ENCODE measurements around the gene NCAPD2.

The NCAPD2 gene

DNA sequence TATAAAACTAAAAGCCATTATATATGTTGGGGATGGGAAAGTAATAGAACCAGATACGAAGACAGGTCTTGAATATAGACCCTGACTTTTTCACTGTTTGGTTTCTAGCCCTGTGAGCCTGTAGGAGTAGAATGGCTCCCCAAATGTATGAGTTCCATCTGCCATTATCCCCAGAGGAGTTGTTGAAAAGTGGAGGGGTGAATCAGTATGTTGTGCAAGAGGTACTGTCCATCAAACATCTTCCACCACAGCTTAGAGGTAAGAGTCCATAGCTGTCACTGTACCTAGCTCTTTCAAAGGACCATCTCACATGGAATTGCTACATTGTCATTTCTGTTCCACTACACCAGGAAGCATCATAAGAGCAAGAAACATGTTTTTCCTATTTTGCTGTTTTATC is 1.1 kb downstream of the NCAPD2 start:
- no peak for DNase-seq

DNA sequence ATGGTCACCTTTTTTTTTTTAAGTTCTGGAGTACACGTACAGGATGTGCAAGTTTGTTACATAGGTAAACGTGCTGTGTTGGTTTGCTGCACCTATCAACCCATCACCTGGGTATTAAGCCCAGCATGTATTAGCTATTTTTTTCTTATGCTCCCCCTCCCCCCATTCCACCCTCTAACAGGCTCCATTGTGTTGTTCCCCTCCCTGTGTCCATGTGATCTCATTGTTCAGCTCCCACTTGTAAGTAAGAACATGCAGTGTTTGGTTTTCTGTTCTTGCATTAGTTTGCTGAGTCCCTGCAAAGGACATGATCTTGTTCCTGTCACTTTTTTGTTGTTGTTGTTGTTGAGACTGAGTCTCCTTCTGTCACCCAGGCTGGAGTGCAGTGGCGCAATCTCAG is 3.4 kb downstream of the NCAPD2 start:
- DNase-seq, result peak; percentile 55

DNA sequence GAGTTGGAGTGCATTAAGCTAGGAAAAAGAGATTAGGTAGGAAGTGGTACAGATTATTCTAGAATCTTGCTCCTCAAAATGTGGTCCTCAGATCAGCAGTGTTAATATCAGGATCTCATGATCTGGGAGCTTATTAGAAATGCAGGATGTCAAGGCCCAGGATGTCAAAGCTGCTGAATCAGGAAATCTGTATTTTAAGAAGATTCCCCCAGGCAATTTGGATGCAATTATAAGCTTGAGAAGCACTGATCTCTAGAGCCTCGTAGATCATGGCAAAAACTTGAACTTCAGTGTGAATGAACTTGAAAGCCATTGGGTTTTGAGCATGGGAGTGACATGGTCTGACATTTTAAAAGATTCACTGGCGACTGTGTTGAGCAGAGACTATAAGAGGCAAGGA is 6.6 kb downstream of the NCAPD2 start:
- no peak for DNase-seq

DNA sequence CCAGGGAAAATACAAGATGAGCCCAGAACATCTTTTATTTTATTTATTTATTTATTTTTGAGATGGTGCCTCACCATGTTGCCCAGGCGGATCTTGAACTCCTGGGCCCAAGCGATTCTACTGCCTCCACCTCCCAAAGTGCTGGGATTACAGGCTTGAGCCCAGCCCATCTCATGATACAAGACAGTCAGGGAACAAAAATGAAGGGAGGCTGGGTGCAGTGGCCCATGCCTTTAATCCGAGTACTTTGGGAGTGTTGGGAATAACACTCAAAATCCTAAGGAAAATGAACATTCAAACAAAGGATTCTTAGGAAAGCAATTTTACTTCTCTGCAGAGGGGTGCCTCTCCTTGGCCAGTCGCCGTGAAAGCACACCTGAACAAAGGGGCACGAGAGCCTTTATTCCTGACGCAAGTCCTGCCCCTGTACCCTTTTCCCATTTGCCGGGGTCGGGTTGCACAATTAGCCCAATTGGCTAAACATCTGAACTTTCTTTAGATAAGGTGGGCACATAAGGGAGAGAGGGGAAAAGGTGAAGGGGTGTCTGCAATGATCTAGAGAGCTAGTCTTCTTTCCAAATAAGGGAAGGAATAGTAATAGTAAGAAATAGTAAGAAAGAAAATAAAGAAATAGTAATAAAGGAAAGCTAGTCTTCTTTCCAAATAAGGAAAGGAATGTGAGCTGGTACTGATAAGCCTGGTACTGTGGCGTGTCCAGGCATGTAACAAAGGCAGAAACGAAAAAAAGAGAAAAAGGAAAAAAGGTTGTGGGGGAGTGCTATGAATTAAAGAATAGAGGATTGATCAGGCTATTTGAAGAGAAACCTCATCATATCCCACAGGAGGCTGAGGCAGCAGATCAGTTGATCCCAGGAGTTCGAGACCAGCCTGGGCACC is 13.4 kb downstream of the NCAPD2 start:
- DNase-seq, result no peak

DNA sequence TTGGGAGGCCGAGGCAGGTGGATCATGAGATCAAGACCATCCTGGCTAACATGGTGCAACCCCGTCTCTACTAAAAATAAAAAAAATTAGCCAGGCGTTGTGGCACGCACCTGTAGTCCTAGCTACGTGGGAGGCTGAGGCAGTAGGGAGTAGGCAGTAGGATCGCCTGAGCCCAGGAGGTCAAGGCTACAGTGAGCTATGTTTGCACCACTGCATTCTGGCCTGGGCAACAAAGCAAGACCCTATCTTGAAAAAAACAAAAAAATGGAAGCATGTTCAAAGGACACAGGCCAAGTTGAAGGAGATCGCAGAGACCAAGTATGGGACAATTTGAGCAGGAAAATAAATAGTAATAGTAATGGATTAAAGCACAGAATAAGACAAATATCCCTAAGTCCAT is 14.2 kb downstream of the NCAPD2 start:
- no peak for DNase-seq

DNA sequence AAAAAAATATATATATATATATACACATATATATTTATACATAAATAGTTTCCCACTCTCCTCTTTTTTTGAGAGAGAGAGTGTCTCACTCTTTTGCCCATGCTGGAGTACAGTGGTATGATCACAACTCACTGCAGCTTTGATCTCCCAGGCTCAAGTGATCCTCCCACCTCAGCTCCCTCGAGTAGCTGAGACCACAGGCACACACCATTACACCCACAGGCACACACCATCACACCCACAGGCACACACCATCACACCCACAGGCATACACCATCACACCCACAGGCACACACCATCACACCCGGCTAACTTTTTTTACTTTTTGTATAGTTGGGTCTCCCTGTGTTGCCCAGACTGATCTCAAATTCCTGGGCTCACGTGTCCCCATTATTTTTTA is 26.3 kb downstream of the NCAPD2 start:
- DNase-seq, result no peak

DNA sequence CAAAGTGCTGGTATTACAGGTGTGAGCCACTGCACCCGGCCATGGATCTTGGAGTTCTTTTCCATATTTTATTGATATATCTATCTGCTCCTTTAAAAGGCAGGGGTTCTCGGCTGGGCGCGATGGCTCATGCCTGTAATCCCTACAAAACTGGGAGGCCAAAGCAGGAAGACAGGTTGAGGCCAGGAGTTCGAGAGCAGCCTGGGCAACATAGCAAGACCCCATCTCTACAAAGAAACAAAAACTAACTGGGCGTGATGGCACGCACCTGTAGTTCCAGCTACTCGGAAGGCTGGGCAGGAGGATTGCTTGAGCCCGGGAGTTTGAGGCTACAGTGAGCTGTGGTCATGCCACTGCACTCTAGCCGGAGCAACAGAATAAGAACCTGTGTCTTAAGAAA is 28.3 kb downstream of the NCAPD2 start:
- DNase-seq, result no peak

DNA sequence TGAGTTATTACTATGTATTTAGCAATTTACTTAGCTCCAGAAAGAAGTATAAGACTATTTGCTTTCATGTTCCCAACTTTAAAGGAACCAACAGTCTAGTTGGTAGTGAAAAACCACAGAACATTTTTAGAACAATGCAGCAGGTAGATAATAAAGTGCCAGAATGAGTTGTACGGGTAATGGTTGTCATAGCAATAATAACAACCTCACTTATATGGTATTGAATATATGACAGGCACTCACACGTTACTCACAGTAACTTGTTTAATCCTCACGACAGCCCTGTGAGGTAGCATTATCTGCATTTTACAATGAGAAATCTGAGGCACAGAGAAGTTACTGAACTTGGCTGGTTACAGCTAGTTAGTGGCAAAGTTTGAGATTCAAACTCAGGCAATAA is 29.8 kb downstream of the NCAPD2 start:
- DNase-seq, result no peak

DNA sequence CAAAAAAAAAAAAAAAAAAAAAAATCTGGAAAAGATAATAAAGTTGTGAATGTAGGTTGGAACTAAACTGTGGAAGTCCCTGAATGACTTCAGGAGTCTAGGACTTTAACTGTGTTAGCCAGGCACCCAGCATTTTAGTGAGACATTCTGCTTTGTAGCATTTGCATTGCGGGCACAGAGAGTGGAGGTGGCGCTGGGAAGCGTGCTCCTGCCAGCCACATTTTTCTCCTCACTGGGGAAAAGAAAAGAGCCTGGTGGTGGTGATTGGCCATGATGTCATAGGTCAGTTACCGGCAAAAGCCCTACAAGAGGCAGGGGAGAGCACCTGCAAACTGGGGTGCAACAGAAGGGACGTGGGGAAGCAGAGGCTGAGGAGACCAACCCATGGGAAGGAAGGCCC is 30.7 kb downstream of the NCAPD2 start:
- no peak for DNase-seq

DNA sequence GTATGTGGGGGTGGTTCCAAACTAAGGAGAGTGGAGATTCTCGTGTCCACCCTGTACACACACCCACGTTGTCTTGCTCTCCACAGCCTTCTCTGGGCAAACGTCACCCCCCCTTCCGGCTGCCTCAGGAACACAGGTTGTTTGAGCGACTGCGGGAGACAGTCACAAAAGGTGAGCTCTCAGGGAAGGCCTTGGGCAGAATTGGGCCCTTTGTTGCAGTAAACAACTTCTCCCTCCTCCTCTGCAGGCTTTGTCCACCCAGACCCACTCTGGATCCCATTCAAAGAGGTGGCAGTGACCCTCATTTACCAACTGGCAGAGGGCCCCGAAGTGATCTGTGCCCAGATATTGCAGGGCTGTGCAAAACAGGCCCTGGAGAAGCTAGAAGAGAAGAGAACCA is 32.3 kb downstream of the NCAPD2 start:
- DNase-seq, result no peak

DNA sequence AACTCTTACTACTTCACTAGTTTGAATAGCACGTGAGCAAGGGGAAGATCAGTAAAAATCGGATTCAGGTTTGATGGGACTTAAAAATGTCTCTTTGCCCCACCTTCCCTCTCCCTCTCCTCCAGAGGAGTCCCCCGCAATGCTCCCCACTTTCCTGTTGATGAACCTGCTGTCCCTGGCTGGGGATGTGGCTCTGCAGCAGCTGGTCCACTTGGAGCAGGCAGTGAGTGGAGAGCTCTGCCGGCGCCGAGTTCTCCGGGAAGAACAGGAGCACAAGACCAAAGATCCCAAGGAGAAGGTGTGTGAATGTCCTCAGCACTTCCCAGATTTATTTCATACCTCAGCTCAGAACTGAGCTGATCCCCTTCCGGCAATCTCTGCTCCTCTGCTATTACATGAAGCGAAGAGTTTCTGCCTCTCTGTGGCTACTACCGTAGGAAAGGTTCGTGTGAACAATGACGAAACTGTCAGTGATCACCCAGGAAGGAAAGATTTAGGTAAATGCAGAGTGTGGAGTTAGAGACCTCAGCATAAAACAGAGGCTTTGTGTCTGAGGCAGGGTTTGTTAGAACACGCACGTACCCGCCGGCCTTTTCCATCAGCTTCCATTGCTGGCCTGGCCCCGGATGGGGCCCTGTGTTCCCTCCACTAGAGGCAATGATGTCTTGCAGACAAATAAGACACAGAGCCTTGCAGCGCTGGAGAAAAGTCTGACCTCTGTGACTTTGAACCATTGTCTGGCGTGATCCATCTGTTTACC is 33.0 kb downstream of the NCAPD2 start:
- no peak for DNase-seq

DNA sequence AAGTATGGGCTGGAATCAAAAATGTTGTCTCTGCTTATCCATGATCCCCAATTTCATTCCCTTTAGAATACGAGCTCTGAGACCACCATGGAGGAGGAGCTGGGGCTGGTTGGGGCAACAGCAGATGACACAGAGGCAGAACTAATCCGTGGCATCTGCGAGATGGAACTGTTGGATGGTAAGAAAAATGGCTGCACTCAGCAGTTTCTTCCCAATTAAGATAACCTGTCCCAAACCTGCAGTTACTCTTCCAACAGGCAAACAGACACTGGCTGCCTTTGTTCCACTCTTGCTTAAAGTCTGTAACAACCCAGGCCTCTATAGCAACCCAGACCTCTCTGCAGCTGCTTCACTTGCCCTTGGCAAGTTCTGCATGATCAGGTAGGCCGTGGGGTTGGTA is 33.8 kb downstream of the NCAPD2 start:
- no peak for DNase-seq

DNA sequence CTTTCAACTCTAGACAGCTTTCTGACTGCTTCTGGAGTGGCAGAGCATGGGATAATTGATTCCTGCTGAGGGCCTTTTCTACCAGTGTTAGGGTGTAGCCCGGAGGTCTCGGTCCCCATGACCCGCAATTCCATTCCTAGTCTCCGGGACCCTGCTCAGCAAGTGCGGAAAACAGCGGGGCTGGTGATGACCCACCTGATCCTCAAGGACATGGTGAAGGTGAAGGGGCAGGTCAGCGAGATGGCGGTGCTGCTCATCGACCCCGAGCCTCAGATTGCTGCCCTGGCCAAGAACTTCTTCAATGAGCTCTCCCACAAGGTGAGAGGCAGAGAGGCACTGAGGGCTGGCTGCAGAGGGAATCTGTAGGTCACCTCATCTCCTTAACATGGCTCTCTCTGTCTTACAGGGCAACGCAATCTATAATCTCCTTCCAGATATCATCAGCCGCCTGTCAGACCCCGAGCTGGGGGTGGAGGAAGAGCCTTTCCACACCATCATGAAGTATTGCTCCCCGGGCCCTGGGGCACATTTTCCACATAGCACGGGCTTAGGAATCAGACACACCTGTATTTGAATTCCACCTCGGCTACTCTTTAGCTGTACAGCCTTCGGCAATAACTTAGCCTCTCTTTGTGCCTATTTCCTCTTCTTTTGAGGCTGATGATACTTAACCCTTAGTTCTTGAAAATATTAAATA is 34.8 kb downstream of the NCAPD2 start:
- DNase-seq, result no peak

DNA sequence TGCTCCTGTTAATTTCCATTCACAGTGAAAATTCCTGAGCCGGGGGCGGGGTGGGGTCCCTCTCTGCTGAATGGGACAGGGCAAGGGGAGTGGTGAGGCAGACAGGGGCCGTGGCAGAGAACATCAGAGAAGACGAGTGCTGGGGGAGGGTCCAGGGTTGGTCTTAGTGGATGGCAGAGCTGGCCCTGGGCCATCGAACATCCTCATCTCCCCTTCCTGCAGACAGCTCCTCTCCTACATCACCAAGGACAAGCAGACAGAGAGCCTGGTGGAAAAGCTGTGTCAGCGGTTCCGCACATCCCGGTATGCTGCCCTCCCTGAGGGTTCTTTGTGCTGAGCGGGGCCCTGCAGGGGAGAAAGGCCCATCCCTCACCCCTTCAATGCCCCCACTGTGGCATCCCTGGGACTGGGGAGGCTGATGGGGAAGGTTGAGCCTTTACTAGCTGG is 35.4 kb downstream of the NCAPD2 start:
- no peak for DNase-seq

DNA sequence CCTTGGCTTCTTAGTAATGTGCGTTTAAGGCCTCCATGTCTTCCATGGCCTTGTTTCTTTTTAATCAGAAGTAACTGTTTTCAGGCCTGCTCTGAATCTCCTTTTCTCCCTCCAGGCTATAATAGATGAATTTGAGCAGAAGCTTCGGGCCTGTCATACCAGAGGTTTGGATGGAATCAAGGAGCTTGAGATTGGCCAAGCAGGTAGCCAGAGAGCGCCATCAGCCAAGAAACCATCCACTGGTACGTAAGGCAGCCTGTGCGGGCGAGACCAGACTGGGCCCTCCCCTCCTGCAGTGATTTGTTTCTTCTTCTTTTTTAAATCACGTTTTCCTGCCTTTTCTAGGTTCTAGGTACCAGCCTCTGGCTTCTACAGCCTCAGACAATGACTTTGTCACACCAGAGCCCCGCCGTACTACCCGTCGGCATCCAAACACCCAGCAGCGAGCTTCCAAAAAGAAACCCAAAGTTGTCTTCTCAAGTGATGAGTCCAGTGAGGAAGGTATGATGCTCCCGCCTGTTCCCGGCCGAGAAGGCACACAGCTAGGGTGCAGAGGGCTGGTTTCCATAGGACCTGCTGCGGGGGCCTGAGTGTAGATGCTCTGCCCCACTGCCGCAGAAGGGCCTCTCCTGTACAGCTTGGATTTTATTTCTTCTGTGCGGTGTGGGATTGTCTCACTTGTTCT is 36.8 kb downstream of the NCAPD2 start:
- DNase-seq, result no peak

DNA sequence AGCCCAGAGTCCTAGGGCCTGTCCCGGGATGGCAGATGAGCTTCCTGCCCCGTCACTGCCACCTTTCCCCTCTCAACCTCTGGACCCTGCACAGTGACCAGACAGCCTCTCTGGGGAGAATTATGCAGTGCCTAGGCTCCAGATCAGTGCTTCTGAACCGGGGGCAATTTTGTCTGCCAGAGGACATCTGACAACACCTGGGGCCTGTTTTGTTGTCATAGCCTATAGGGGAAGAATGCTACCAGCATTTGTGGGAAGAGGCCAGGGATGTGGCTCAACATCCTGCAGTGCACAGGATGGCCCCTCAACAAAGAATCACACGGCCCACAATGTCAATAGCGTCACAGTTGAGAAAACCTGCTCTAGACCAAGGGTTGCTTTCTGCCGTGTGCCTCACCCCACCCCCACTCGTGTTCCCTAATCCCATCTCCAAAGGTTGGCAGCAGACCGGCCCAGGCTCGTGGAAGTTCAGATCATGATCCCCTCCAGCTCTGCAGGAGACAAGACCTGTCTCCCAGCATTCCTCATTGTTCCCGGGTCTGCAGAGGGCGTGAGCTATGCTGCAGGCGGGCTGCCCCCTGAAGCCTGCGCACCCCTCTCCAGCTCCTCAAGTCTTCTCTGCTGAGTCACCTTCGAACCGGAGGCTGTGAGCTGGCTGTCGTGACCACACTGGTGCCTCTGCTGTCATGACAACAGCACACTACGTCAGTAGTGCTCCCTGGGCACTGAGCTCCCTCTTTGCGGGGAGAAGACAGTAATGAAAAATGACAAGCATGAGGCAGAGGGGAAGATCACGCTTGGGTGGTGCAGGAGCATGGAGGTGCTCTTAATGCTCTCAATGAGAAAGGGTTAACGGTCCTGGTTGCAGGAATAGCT is 38.4 kb downstream of the NCAPD2 start:
- DNase-seq, result peak; percentile 70

DNA sequence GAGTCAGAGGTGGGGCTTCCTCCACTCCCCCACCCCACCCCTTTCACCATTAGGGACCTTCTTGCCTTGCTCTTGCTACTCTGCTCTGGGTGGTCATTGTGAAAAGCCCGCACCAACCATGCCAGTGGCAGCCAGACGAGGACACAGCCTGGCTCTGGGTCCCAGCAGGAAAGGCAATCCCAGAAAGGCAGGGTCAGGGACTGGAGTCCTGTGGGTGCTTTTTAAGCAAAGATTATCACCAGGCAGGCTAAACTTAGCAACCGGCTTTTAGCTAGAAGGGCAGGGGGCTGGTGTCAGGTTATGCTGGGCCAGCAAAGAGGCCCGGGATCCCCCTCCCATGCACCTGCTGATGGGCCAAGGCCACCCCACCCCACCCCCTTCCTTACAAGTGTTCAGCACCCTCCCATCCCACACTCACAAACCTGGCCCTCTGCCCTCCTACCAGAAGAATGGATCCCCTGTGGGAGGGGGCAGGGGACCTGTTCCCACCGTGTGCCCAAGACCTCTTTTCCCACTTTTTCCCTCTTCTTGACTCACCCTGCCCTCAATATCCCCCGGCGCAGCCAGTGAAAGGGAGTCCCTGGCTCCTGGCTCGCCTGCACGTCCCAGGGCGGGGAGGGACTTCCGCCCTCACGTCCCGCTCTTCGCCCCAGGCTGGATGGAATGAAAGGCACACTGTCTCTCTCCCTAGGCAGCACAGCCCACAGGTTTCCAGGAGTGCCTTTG is 39.2 kb downstream of the NCAPD2 start:
- DNase-seq, result peak; percentile 87

DNA sequence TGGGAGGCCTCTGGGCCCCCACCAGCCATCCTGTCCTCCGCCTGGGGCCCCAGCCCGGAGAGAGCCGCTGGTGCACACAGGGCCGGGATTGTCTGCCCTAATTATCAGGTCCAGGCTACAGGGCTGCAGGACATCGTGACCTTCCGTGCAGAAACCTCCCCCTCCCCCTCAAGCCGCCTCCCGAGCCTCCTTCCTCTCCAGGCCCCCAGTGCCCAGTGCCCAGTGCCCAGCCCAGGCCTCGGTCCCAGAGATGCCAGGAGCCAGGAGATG is 39.7 kb downstream of the NCAPD2 start:
- DNase-seq, result no peak

DNA sequence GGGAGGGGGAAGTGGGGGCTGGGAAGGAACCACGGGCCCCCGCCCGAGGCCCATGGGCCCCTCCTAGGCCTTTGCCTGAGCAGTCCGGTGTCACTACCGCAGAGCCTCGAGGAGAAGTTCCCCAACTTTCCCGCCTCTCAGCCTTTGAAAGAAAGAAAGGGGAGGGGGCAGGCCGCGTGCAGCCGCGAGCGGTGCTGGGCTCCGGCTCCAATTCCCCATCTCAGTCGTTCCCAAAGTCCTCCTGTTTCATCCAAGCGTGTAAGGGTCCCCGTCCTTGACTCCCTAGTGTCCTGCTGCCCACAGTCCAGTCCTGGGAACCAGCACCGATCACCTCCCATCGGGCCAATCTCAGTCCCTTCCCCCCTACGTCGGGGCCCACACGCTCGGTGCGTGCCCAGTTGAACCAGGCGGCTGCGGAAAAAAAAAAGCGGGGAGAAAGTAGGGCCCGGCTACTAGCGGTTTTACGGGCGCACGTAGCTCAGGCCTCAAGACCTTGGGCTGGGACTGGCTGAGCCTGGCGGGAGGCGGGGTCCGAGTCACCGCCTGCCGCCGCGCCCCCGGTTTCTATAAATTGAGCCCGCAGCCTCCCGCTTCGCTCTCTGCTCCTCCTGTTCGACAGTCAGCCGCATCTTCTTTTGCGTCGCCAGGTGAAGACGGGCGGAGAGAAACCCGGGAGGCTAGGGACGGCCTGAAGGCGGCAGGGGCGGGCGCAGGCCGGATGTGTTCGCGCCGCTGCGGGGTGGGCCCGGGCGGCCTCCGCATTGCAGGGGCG is 40.2 kb downstream of the NCAPD2 start, which contains the start of gene GAPDH:
TSS of gene GAPDH (plus strand) at position 595 of the 772 bp plus-strand sequence. CDS start 316 bp downstream, outside the sequence.
- DNase-seq, result peak; percentile 98

DNA sequence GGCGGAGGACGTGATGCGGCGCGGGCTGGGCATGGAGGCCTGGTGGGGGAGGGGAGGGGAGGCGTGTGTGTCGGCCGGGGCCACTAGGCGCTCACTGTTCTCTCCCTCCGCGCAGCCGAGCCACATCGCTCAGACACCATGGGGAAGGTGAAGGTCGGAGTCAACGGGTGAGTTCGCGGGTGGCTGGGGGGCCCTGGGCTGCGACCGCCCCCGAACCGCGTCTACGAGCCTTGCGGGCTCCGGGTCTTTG is 40.7 kb downstream of the NCAPD2 start:
- DNase-seq, result no peak

Measured in midbrain (tissue), 1 donor.